ENCODE results near the gene TP63. TPM values are rescaled to one million over a fixed set of nuclear protein-coding genes. Genes with fewer than 3 reads are reported as not detected.
"Not testable (repeated sequence)": the region's sequence is repeated elsewhere in the genome, so short reads cannot be mapped to it uniquely, and the experiment has no call there.

The TP63 gene
- polyA plus RNA-seq, 3 donors: 0.03 to 0.22 (median 0.16) TPM

DNA sequence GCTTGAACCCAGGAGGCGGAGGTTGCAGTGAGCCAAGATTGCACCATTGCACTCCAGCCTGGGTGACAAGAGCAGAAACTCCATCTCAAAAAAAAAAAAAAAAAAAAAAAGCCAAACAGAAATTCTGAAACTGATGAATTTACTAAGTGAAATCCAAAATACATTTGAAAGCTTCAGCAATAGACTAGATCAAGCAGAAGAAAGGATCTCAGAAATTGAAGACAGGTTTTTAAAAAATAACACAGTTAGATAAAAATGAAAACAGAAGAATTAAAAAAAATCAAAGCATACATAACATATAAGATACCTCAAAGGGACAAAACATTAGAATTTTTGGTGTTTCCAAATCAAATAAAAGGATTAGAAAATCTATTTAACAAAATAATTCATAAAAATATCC lies 114.4 kb downstream of the TP63 start:
- WGBS, 3 donors: 90 to 100% (median 91%) methylated on average over 1 of the region's 1 CpG
- H3K27ac ChIP-seq (ENCODE audit: low read depth, low read length): no peak overlapping the region

DNA sequence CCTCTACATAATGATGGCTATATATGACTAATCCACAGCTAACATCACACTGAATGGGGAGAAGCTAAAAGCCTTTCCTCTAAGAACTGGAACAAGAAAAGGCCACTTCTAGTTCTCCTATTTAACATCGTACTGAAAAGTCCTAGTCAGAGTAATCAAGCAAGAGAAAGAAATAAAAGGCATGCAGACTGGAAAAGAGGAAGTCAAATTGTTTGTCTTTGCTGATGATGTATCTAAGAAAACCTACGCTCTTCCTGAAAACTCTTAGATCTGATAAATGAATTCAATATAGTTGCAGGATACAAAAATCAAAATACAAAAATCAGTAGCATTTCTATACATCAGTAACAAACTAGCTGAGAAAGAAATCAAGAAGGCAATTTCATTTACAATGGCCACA lies 116.9 kb downstream of the TP63 start:
- 48 to 66% (median 59%) methylated on average over 2 of the region's 2 CpGs for WGBS, 3 donors

DNA sequence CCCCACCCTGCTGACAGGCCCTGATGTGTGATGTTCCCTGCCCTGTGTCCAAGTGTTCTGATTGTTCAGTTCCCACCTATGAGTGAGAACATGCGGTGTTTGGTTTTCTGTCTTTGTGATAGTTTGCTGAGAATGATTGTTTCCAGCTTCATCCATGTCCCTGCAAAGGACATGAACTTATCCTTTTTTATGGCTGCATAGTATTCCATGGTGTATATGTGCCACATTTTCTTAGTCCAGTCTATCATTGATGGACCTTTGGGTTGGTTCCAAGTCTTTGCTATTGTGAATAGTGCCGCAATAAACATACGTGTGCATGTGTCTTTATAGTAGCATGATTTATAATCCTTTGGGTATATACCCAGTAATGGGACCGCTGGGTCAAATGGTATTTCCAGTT lies 119.8 kb downstream of the TP63 start:
- H3K27ac ChIP-seq (ENCODE audit: low read depth, low read length): not testable (repeated sequence)
- WGBS, 3 donors: 93 to 95% (median 94%) methylated on average over 4 of the region's 4 CpGs

More for the DNA sequence above, 116.9 kb downstream of the TP63 start:
- H3K27ac ChIP-seq (ENCODE audit: low read depth, low read length): no peak overlapping the region

DNA sequence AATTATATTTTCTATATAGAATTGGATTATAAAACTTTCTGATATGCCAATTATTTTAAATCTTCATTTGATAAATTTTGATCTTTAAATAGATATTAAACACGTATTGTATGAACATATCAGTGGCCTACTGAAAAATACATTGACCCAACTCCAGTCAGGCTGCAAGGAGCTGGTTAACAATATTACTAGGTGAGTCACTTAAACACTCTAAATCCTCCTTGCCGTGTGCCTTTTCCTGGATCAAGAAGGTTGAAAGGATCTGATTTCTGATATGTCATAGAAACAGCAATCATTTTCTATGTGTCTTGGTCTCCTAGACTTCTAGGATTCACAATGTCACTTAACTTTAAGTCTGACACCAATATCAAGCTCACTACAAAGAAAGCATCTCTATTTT lies 123.2 kb downstream of the TP63 start:
- WGBS, 3 donors: 59 to 84% (median 77%) methylated on average over 2 of the region's 2 CpGs
- no peak overlapping the region for H3K27ac ChIP-seq (ENCODE audit: low read depth, low read length)

DNA sequence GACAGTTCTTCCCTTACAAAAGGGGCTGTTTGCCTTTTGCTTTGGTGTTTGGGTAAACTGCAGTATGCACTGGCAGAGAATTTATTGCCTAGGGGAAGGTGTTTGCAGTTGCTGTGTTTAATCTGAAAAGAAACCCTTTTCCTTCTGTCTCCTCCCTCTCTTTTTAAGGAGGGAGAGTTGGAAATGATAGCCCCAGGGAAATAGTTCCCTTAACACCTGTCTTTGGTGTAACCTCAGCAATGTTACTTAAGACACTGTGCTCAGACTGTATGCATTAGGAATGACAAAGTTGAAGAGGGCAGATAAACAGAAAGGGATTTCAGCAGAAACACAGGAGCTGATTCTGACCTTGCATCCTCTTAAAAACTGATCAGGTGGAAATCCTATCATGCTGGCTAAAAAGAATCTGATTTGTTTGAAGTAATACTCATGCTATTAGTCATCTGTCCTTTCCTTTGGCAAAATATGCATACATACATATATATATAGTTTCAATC lies 125.4 kb downstream of the TP63 start:
- no peak overlapping the region for H3K27ac ChIP-seq (ENCODE audit: low read depth, low read length)

DNA sequence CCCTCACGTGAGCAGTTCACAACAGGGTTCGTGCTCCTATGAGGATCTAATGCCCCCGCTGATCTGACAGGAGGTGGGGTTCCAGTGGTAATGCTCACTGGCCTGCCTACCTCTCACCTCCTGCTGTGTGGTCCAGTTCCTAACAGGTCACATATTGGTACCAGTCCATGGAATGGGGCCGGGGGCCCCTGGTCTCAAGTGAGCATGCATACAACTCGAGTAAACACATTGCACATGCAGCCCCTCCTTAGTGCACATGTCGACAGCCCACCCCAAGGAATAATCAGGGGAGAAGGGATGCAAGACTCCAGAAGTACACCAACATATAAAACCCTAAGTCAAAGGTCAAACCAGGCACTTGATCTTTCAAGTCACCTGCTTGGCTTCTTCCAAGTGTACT lies 127.0 kb downstream of the TP63 start:
- WGBS, 3 donors: 80 to 91% (median 90%) methylated on average over 6 of the region's 6 CpGs

DNA sequence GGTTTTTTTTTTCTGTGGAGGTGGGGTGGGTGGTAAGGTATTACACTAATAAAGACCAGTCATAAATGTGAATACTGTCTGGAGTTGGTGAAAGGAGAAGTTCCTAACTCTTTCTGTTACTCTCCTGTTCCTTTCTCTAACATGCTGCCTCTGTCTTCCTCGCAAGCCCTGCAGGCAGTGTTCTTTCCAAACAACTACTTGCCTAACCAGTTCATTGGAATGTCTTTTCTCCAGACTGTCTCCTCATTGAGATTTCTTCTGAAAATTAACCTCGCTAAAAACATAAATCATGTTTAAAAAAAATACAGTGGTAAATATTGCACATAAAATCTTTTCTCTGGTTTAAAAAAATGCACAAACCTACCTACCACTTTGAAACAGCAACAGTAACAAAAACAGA lies 135.2 kb downstream of the TP63 start:
- WGBS, 3 donors: 24 to 67% (median 65%) methylated on average over 2 of the region's 2 CpGs
- H3K27ac ChIP-seq (ENCODE audit: low read depth, low read length): no peak overlapping the region

More for the DNA sequence above, 127.0 kb downstream of the TP63 start:
- no peak overlapping the region for H3K27ac ChIP-seq (ENCODE audit: low read depth, low read length)

DNA sequence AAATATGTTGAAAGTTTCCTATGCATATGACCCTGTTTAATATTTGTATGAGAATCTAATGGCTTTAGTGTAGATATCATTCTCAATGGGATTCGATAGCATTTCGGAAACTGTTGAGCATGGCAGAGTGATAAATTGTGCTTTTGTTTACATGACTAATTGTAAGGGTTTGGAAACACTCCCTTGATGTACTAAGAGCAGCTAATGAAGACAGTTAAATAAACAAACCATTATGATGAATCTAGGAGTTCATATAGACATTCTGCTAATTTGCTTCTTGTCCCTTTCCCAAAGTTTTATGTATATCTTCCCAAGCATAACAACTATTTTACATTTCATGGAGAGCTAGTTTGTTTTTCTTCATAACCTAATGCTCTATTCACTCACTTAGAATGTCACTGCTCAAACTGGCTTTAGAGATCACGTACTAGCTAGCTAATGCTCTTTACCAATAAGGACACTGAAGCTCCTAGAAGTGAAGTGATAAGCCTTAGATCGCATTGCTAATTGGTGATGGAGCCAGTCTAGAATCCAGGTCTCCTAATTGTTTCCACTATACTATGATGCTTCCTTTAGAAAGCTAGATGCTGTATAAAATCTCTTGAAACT lies 140.8 kb downstream of the TP63 start:
- WGBS, 3 donors: 61 to 78% (median 75%) methylated on average over 4 of the region's 4 CpGs
- H3K27ac ChIP-seq (ENCODE audit: low read depth, low read length): no peak overlapping the region

DNA sequence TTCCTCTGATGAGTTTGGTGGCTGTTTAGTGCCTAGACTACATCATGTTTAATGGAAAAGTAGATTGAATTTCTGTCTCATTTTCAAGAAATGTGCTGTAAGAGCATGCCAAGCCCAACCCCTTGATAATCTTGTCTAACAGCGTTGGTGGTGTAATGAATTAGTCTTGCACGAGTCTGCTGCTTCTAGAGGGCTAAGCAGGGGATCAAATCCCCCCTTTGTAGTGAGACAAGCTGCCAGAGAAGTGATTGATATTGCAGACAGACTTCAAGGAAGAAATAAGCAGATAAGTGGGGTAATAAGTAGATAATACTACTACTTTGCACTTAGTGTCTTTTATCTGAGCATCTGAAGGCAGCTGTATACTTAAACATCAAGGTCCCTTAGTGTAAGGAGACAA lies 141.4 kb downstream of the TP63 start:
- no peak overlapping the region for H3K27ac ChIP-seq (ENCODE audit: low read depth, low read length)
- 8 to 46% (median 41%) methylated on average over 2 of the region's 2 CpGs for WGBS, 3 donors

DNA sequence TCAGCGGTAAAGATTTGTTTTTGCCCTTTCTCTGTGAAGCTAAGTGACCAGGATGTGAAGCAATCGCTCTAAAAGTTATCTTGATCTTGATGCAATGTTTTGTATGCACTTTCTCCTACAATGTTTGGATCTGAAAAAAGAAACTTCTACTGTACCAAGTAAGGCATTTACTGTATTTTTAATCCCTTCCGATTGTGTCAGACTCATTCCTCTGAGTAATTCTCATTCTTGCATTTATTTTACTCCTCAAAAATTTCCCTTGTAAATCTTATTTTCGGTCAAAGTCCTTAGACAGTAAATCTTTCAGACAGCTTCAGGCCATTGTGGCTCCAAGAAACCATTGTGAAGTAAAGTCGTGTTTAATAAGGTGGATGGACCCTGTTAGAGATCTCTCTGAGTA lies 141.9 kb downstream of the TP63 start:
- 43 to 48% (median 47%) methylated on average over 5 of the region's 5 CpGs for WGBS, 3 donors
- no peak overlapping the region for H3K27ac ChIP-seq (ENCODE audit: low read depth, low read length)

DNA sequence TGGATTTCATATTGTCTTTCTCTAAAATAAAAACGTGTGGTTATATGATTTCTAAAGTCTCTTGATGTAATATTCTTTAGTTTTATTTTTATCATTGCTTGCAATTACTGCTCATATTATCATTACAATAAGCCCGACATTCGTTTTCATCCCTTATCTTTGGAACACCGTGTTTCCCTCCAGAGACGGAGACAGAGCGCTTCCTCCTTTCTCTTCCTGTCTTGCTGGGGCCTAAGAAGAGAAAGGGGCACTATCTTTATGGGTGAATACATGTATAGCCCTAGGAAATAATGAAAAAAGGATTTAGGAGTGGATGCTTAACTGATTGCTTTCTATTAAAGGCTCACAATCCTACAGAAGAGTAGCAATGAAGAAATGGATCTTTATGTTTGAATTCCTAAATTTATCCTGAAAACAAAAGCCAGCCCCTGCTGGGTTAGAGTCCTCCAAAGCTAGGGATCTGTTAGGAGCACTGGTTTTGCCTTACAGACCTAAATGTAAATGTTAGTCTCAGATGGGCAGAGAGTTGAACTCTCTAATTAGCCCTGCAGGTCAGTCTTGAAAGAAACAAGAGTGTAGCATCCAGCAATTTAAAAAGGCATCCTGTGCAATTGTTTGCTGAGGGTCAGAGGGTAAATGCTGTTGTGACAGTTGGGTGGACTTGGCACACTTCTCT lies 145.1 kb downstream of the TP63 start:
- WGBS, 3 donors: 33 to 39% (median 37%) methylated on average over 6 of the region's 6 CpGs
- no peak overlapping the region for H3K27ac ChIP-seq (ENCODE audit: low read depth, low read length)

DNA sequence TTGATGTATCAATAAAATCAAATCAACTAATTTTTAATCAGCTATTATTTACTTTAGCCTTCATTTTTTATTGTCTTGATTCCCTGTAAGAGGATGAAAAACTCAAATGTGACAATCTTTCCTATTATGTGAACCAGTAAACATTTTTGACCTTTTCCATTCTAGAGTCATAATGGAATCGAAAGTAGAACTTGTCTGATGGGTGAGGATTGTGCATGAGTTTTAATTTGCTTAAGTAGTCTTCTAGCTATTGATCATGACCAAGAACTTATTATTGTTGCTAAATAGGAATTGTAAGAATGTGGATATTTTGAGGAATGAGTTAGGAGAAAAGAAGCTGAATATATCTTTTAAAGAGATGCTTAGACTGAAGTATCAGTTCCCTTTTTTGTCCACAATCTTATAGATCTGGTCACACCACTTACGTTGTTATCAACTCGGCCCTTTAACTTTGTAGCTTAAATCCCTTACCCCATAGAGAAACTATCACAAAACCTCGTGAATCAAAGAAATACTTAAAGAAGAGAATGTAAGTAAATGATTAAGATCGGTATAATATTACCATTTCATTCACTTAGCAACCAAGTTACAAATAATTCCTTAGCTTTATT lies 147.3 kb downstream of the TP63 start:
- H3K27ac ChIP-seq (ENCODE audit: low read depth, low read length): no peak overlapping the region
- 81 to 95% (median 92%) methylated on average over 5 of the region's 5 CpGs for WGBS, 3 donors

DNA sequence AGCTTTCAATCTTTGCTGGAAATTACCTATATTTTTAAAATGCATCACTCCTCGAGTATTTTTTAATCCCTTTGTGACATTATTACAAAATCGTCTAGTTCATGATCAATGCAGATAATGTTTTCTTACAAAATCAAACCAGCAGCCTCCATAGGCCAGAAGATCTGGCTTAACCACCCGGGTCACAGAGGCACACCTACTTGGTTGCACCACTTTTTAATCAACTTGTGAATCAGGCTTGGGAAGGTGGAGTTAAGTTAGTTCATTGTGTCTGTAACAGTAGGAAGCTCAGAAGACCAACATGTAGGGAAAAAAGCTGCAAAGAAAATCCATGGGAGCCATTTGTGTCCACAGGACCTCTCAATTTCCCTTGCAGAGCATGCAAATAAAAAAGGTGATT lies 148.0 kb downstream of the TP63 start:
- 65 to 93% (median 88%) methylated on average over 3 of the region's 3 CpGs for WGBS, 3 donors
- no peak overlapping the region for H3K27ac ChIP-seq (ENCODE audit: low read depth, low read length)

DNA sequence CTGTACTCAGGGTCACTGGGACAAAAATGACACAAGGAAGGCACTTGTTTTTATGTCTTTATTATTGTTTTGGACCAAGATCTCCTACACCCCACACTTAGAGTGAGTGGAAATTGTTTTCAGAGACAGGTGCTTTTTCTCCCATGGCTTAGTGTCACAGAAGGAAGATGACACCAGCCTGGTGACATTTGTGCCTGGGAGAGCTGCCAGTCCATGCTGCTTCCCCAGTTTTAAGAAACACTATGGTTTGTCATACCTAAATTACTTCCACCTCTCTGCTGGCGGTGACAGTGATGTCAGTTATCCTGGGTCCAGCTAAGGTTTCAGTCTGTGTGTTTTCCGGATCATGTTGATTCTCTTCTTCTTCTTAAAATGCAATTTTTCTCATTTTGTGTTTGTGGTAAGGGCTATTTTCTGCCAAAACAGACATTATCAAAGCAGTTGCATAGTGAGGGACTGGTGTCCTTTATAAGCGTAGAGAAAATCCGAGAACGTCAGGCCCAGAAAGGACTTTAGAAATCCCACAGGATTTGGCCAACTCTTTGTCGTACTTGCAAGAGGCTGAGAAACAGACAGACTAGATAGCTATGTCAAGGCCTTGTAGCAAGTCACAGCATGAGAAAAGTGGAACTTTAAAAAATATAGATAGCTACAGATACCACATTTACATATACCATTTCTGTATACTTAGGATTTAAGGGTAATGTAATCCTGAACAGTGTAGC lies 149.5 kb downstream of the TP63 start:
- WGBS, 3 donors: 89 to 94% (median 92%) methylated on average over 6 of the region's 6 CpGs
- no peak overlapping the region for H3K27ac ChIP-seq (ENCODE audit: low read depth, low read length)

DNA sequence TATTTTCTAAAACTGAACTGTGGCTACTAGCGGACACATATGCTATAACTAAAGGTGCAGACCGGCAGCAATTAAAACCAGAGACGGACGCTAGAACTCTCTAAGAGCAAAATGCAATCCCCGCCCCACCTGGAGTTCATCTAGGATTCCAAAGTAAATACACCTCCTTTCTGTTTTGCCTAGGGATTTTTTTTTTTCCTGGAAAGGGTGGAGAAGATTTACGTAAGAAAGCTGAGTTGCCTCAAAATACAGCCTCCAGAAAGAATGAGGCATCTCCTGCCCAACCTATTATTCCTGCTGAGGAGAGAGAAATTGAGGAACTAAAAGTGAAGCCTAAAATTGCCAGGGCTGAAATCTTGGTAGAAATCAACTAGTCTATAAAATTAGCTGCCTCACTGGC lies 150.2 kb downstream of the TP63 start:
- WGBS, 3 donors: 78 to 86% (median 86%) methylated on average over 6 of the region's 6 CpGs
- H3K27ac ChIP-seq (ENCODE audit: low read depth, low read length): no peak overlapping the region

DNA sequence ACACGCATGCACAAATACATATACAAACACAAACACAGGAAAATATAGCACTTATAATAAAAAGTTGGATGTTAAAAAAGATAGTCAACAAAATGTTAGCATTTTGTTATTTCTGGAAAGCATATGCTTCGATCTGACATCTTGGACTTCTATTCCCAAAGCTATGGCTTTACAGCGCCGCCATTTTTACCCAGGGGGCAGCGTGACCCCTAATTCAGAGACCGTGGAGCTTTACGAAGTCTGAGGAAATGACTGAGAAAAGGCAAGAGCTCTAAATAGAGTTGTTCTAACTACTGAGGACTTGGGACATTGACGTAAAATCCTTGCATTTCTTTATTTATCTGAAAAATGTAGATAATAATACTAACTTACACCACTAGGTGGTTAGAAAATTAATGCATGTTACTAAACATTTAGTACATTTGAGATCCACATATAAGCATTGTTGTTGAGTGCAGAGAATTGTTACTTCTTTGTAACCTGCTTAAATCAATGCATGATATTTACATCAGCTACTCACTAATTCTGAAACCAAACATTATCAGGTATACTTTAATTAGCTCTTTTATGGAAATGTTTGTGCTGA lies 155.4 kb downstream of the TP63 start:
- WGBS, 3 donors: 92 to 96% (median 94%) methylated on average over 8 of the region's 8 CpGs
- H3K27ac ChIP-seq (ENCODE audit: low read depth, low read length): no peak overlapping the region

DNA sequence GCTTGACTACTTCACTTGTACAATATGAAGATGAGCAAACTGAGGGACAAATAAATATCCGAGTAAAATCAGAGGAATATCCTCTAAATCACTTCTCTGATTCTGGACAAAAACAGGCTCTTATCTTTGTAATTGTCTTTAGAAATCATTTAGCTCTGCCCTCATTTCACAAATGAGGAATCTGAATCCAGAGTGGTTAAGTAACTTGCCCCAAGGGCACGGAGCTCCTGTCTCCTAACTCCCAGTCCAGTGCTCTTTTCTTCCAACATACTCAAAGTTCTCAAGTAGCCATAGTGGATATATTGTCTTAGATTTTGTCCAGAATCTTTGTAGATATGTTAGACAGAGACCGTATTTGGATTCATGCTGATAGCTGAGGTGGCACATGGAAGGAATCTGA lies 156.0 kb downstream of the TP63 start:
- WGBS, 3 donors: 80 to 93% (median 89%) methylated on average over 3 of the region's 3 CpGs
- H3K27ac ChIP-seq (ENCODE audit: low read depth, low read length): no peak overlapping the region

DNA sequence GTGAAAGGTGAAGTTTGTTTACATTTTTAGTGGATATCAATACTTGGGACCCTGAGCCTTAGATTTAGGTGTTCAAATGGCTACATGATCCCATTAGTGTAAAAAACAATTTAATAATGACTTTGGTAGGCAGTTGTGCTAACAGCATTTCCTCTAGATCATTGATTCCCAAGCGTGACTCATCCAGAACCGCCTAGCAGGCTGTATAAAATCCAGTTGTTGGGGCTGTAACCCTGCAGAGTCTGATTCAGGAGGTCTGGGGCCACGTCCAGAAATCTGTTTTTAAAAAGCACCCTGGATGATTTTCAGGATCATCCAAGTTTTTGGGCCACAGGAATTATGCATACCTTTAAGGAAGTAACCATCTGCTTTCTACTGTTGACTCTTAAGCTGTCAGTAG lies 156.4 kb downstream of the TP63 start:
- H3K27ac ChIP-seq (ENCODE audit: low read depth, low read length): no peak overlapping the region
- 39 to 61% (median 49%) methylated on average over 3 of the region's 3 CpGs for WGBS, 3 donors

DNA sequence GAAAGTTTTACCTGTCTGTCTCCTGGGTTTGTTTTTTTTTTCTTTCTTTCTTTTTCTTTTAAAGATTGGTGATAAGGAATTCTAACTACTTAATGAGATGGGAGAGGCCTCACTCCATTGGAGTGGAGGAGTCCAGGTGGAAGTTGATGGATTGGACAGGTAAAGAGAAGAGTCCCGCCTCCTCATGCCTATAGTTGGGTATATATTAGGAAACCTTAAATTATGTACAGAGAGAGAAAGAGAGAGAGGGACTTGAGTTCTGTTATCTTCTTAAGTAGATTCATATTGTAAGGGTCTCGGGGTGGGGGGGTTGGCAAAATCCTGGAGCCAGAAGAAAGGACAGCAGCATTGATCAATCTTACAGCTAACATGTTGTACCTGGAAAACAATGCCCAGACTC lies 158.2 kb downstream of the TP63 start:
- H3K27ac ChIP-seq (ENCODE audit: low read depth, low read length): no peak overlapping the region
- 67 to 96% (median 93%) methylated on average over 2 of the region's 2 CpGs for WGBS, 3 donors
